GM12892 (cell line): ENCODE results near the gene GTF3C1.

Source experiments
- POLR2A ChIP-seq: IDR thresholded peaks from 2 replicates; pipeline ENCODE4 v1.6.1; 2011; ENCODE audit warnings: low read depth, low read length, control low read depth
- POLR2AphosphoS5 ChIP-seq: IDR thresholded peaks from 2 replicates; pipeline ENCODE4 v1.6.1; 2011; ENCODE audit warnings: low read depth, low read length, control low read depth
- TAF1 ChIP-seq: IDR thresholded peaks from 2 replicates; pipeline ENCODE4 v1.6.1; 2011; ENCODE audit warnings: low read depth, mild to moderate bottlenecking, control low read depth, low read length, borderline replicate concordance

GRCh38 chr16:27544671-27545070 lies 5.0 kb downstream of the GTF3C1 start:
- no peak for TF ChIP-seq POLR2A
- no peak for TF ChIP-seq POLR2AphosphoS5
- TF ChIP-seq TAF1: no peak
